Keratinocyte (primary cell): ENCODE measurements around the gene CROT. TPM values are rescaled to one million over a fixed set of nuclear protein-coding genes. Genes with fewer than 3 reads are reported as not detected.

Experiments
- DNase-seq: peaks from one replicate; pipeline ENCODE4 v3.0.0-alpha.2; 2011; ENCODE audit warnings: low read depth, missing footprints, low spot score
- FAIRE-seq: peaks from 2 replicates; lab custom pipeline; 2011; peaks lifted over from hg19 to GRCh38; lab: Jason Lieb, UNC
- H2AFZ ChIP-seq: 2 replicates; pipeline ENCODE4 v1.6.0; 2012; ENCODE audit warnings: low read length, control low read depth, inconsistent platforms; ENCODE audit not compliant: control insufficient read depth
- H3K27ac ChIP-seq: 2 replicates; pipeline ENCODE4 v1.5.1; 2011; ENCODE audit warnings: low read length; ENCODE audit not compliant: control insufficient read depth, insufficient read depth
- H3K27me3 ChIP-seq: 3 replicates; pipeline ENCODE4 v1.6.0; 2011; ENCODE audit warnings: low read length; ENCODE audit not compliant: control insufficient read depth, insufficient read depth; ENCODE audit errors: extremely low read depth
- H3K36me3 ChIP-seq, 2 experiments: 2 replicates in 1 of 2; 3 replicates in 1 of 2; pipeline ENCODE4 v1.5.1; 2011; ENCODE audit warnings: low read length in 2 of 2, mild to moderate bottlenecking in 1 of 2; ENCODE audit not compliant: control insufficient read depth in 2 of 2, insufficient read depth in 2 of 2; ENCODE audit errors: extremely low read depth in 1 of 2
- H3K4me1 ChIP-seq: 3 replicates; pipeline ENCODE4 v1.5.1; 2011; ENCODE audit warnings: low read length; ENCODE audit not compliant: control insufficient read depth, insufficient read depth; ENCODE audit errors: extremely low read depth
- H3K4me2 ChIP-seq: 3 replicates; pipeline ENCODE4 v1.6.0; 2011; ENCODE audit warnings: low read depth, low read length; ENCODE audit not compliant: control insufficient read depth, insufficient read depth; ENCODE audit errors: extremely low read depth
- H3K4me3 ChIP-seq, 3 experiments: fragments of 200-600 bp in 1 of 3; sonication (generic) in 1 of 3; 2 replicates in 2 of 3; 3 replicates in 1 of 3; pipeline ENCODE4 v1.5.1; 2011 to 2016; ENCODE audit warnings: low read length in 3 of 3, mild to moderate bottlenecking in 3 of 3, control low read depth in 2 of 3, inconsistent platforms in 1 of 3, low read depth in 1 of 3, mixed read lengths in 1 of 3, mixed run types in 1 of 3, moderate library complexity in 1 of 3; ENCODE audit not compliant: control insufficient read depth in 2 of 3, insufficient read depth in 2 of 3; ENCODE audit errors: extremely low read depth in 1 of 3
- H3K79me2 ChIP-seq: 2 replicates; pipeline ENCODE4 v1.6.0; 2012; ENCODE audit warnings: low read length; ENCODE audit not compliant: control insufficient read depth, insufficient read depth
- H3K9ac ChIP-seq: 3 replicates; pipeline ENCODE4 v1.6.0; 2011; ENCODE audit warnings: low read length; ENCODE audit not compliant: control insufficient read depth, insufficient read depth; ENCODE audit errors: extremely low read depth
- H3K9me1 ChIP-seq: 3 replicates; pipeline ENCODE4 v1.6.0; 2011; ENCODE audit warnings: low read length; ENCODE audit not compliant: control insufficient read depth, insufficient read depth; ENCODE audit errors: extremely low read depth
- H3K9me3 ChIP-seq: 2 replicates; pipeline ENCODE4 v1.5.1; 2012; ENCODE audit warnings: low read depth, low read length; ENCODE audit not compliant: control insufficient read depth
- H4K20me1 ChIP-seq: 3 replicates; pipeline ENCODE4 v1.6.0; 2011; ENCODE audit warnings: low read length; ENCODE audit not compliant: control insufficient read depth, insufficient read depth; ENCODE audit errors: extremely low read depth
- EZH2 ChIP-seq: IDR thresholded peaks from one replicate; pipeline ENCODE4 v1.6.1; 2012; ENCODE audit warnings: inconsistent platforms, mild to moderate bottlenecking, low read length, moderate library complexity
- dilution Hi-C: fragments of 300-500 bp; cut with MboI; formaldehyde crosslinking; loops from one replicate; pipeline ENCODE4 v1.7.0; 2020; ENCODE audit warnings: low sequenced_read_pairs; ENCODE audit not compliant: extremely low pct_ligation_motif_present
- polyA plus RNA-seq, 5 experiments: library from polyadenylated mRNA; depleted of rRNA in 3 of 5; stranded (reverse) in 3 of 5; stranded (forward) in 1 of 5; unstranded in 1 of 5; fragments of >200 nt; gene quantifications; 1 replicate in 1 of 5; 2 replicates in 3 of 5; 3 replicates in 1 of 5; pipeline versions ENCODE4 v1.2.1 to v1.2.3, GENCODE V29; 2011 to 2012; ENCODE audit warnings: missing spikeins in 2 of 5, low read depth in 1 of 5, low replicate concordance in 1 of 5
- TF ChIP-seq, protein P1 (sequence below), 3 experiments: IDR thresholded peaks in 1 of 3; conservative IDR thresholded peaks in 1 of 3; optimal IDR thresholded peaks in 1 of 3; 2 replicates in 2 of 3; 3 replicates in 1 of 3; pipeline versions ENCODE3 to v1.5.1; 2011; ENCODE audit warnings: low read length in 3 of 3, mild to moderate bottlenecking in 3 of 3, moderate library complexity in 2 of 3, control low read depth in 1 of 3, inconsistent platforms in 1 of 3; ENCODE audit not compliant: insufficient read depth in 2 of 3; ENCODE audit errors: extremely low read depth in 1 of 3

The CROT gene
- polyA plus RNA-seq, 1 donor (not counting 4 experiments of a cell fraction or from before 2014, with no cell fraction given) = 22.3 TPM

- Histone ChIP-seq H2AFZ (no peak overlapping the region), H3K79me2 (no peaks in the 10 kb centered on the region), H3K4me1 (no peaks in the 10 kb centered on the region), H3K27me3 (no peaks in the 10 kb centered on the region), H3K9ac (no peak overlapping the region), H3K4me3 (no peak overlapping the region), H3K36me3 (peaks cover 0 to 4% of the 10 kb centered on the region in 2 experiments), H3K27ac (no peak overlapping the region), H4K20me1 (no peaks in the 10 kb centered on the region), H3K9me3 (no peaks in the 10 kb centered on the region), H3K4me2 (no peak overlapping the region), H3K9me1 (no peaks in the 10 kb centered on the region)
- no peak for TF ChIP-seq EZH2
- TF ChIP-seq, protein P1, sequence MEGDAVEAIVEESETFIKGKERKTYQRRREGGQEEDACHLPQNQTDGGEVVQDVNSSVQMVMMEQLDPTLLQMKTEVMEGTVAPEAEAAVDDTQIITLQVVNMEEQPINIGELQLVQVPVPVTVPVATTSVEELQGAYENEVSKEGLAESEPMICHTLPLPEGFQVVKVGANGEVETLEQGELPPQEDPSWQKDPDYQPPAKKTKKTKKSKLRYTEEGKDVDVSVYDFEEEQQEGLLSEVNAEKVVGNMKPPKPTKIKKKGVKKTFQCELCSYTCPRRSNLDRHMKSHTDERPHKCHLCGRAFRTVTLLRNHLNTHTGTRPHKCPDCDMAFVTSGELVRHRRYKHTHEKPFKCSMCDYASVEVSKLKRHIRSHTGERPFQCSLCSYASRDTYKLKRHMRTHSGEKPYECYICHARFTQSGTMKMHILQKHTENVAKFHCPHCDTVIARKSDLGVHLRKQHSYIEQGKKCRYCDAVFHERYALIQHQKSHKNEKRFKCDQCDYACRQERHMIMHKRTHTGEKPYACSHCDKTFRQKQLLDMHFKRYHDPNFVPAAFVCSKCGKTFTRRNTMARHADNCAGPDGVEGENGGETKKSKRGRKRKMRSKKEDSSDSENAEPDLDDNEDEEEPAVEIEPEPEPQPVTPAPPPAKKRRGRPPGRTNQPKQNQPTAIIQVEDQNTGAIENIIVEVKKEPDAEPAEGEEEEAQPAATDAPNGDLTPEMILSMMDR (optimal IDR thresholded peaks at IDR 0.05 in 1 of 3, IDR thresholded peaks at IDR 0.05 in 1 of 3, conservative IDR thresholded peaks at IDR 0.05 in 1 of 3; ENCODE audit: extremely low read depth in 1 of 3, insufficient read depth in 2 of 3, low read length in 3 of 3) = no peak
- dilution Hi-C loops = no loop called here
- no peak for DNase-seq
- FAIRE-seq = no peak
These were observed 45.7 kb downstream of the CROT start for GRCh38 chr7:87391020-87391701.

- H3K4me2 ChIP-seq = no peak overlapping the region
- H2AFZ ChIP-seq = no peak overlapping the region
- H3K9ac ChIP-seq = no peak overlapping the region
- no peak for TF ChIP-seq EZH2
- TF ChIP-seq, protein P1 (optimal IDR thresholded peaks at IDR 0.05 in 1 of 3, IDR thresholded peaks at IDR 0.05 in 1 of 3, conservative IDR thresholded peaks at IDR 0.05 in 1 of 3; ENCODE audit: extremely low read depth in 1 of 3, insufficient read depth in 2 of 3, low read length in 3 of 3) = no peak
- H3K9me1 ChIP-seq = no peaks in the 10 kb centered on the region
- H3K4me3 ChIP-seq = no peak overlapping the region
- no peaks in the 10 kb centered on the region for H3K79me2 ChIP-seq
- peaks cover 13% of the 10 kb centered on the region for H3K4me1 ChIP-seq
- no peak overlapping the region for H3K27ac ChIP-seq
- H3K9me3 ChIP-seq = no peaks in the 10 kb centered on the region
- FAIRE-seq = no peak
- no peaks in the 10 kb centered on the region for H3K27me3 ChIP-seq
- no peaks in the 10 kb centered on the region for H4K20me1 ChIP-seq
- no peak for DNase-seq
- H3K36me3 ChIP-seq = no peaks in the 10 kb centered on the region
- dilution Hi-C loops = no loop called here
These were observed 50.1 kb downstream of the CROT start for GRCh38 chr7:87395442-87396020.
